Keratinocyte (primary cell): Measurements from ENCODE around the gene SCAMP2. TPM values are rescaled to one million over a fixed set of nuclear protein-coding genes. Genes with fewer than 3 reads are reported as not detected.

Source experiments
- DNase-seq: peaks from one replicate; pipeline ENCODE4 v3.0.0-alpha.2; 2011; ENCODE audit warnings: low read depth, missing footprints, low spot score
- FAIRE-seq: peaks from 2 replicates; lab custom pipeline; 2011; peaks lifted over from hg19 to GRCh38; lab: Jason Lieb, UNC
- H2AFZ ChIP-seq: 2 replicates; pipeline ENCODE4 v1.6.0; 2012; ENCODE audit warnings: low read length, control low read depth, inconsistent platforms; ENCODE audit not compliant: control insufficient read depth
- H3K27ac ChIP-seq: 2 replicates; pipeline ENCODE4 v1.5.1; 2011; ENCODE audit warnings: low read length; ENCODE audit not compliant: control insufficient read depth, insufficient read depth
- H3K27me3 ChIP-seq: 3 replicates; pipeline ENCODE4 v1.6.0; 2011; ENCODE audit warnings: low read length; ENCODE audit not compliant: control insufficient read depth, insufficient read depth; ENCODE audit errors: extremely low read depth
- H3K36me3 ChIP-seq, 2 experiments: 2 replicates in 1 of 2; 3 replicates in 1 of 2; pipeline ENCODE4 v1.5.1; 2011; ENCODE audit warnings: low read length in 2 of 2, mild to moderate bottlenecking in 1 of 2; ENCODE audit not compliant: control insufficient read depth in 2 of 2, insufficient read depth in 2 of 2; ENCODE audit errors: extremely low read depth in 1 of 2
- H3K4me1 ChIP-seq: 3 replicates; pipeline ENCODE4 v1.5.1; 2011; ENCODE audit warnings: low read length; ENCODE audit not compliant: control insufficient read depth, insufficient read depth; ENCODE audit errors: extremely low read depth
- H3K4me2 ChIP-seq: 3 replicates; pipeline ENCODE4 v1.6.0; 2011; ENCODE audit warnings: low read depth, low read length; ENCODE audit not compliant: control insufficient read depth, insufficient read depth; ENCODE audit errors: extremely low read depth
- H3K4me3 ChIP-seq, 3 experiments: fragments of 200-600 bp in 1 of 3; sonication (generic) in 1 of 3; 2 replicates in 2 of 3; 3 replicates in 1 of 3; pipeline ENCODE4 v1.5.1; 2011 to 2016; ENCODE audit warnings: low read length in 3 of 3, mild to moderate bottlenecking in 3 of 3, control low read depth in 2 of 3, inconsistent platforms in 1 of 3, low read depth in 1 of 3, mixed read lengths in 1 of 3, mixed run types in 1 of 3, moderate library complexity in 1 of 3; ENCODE audit not compliant: control insufficient read depth in 2 of 3, insufficient read depth in 2 of 3; ENCODE audit errors: extremely low read depth in 1 of 3
- H3K79me2 ChIP-seq: 2 replicates; pipeline ENCODE4 v1.6.0; 2012; ENCODE audit warnings: low read length; ENCODE audit not compliant: control insufficient read depth, insufficient read depth
- H3K9ac ChIP-seq: 3 replicates; pipeline ENCODE4 v1.6.0; 2011; ENCODE audit warnings: low read length; ENCODE audit not compliant: control insufficient read depth, insufficient read depth; ENCODE audit errors: extremely low read depth
- H3K9me1 ChIP-seq: 3 replicates; pipeline ENCODE4 v1.6.0; 2011; ENCODE audit warnings: low read length; ENCODE audit not compliant: control insufficient read depth, insufficient read depth; ENCODE audit errors: extremely low read depth
- H3K9me3 ChIP-seq: 2 replicates; pipeline ENCODE4 v1.5.1; 2012; ENCODE audit warnings: low read depth, low read length; ENCODE audit not compliant: control insufficient read depth
- H4K20me1 ChIP-seq: 3 replicates; pipeline ENCODE4 v1.6.0; 2011; ENCODE audit warnings: low read length; ENCODE audit not compliant: control insufficient read depth, insufficient read depth; ENCODE audit errors: extremely low read depth
- EZH2 ChIP-seq: IDR thresholded peaks from one replicate; pipeline ENCODE4 v1.6.1; 2012; ENCODE audit warnings: inconsistent platforms, mild to moderate bottlenecking, low read length, moderate library complexity
- dilution Hi-C: fragments of 300-500 bp; cut with MboI; formaldehyde crosslinking; loops from one replicate; pipeline ENCODE4 v1.7.0; 2020; ENCODE audit warnings: low sequenced_read_pairs; ENCODE audit not compliant: extremely low pct_ligation_motif_present
- polyA plus RNA-seq, 5 experiments: library from polyadenylated mRNA; depleted of rRNA in 3 of 5; stranded (reverse) in 3 of 5; stranded (forward) in 1 of 5; unstranded in 1 of 5; fragments of >200 nt; gene quantifications; 1 replicate in 1 of 5; 2 replicates in 3 of 5; 3 replicates in 1 of 5; pipeline versions ENCODE4 v1.2.1 to v1.2.3, GENCODE V29; 2011 to 2012; ENCODE audit warnings: missing spikeins in 2 of 5, low read depth in 1 of 5, low replicate concordance in 1 of 5
- TF ChIP-seq, protein P1 (sequence below), 3 experiments: IDR thresholded peaks in 1 of 3; conservative IDR thresholded peaks in 1 of 3; optimal IDR thresholded peaks in 1 of 3; 2 replicates in 2 of 3; 3 replicates in 1 of 3; pipeline versions ENCODE3 to v1.5.1; 2011; ENCODE audit warnings: low read length in 3 of 3, mild to moderate bottlenecking in 3 of 3, moderate library complexity in 2 of 3, control low read depth in 1 of 3, inconsistent platforms in 1 of 3; ENCODE audit not compliant: insufficient read depth in 2 of 3; ENCODE audit errors: extremely low read depth in 1 of 3

Gene SCAMP2
- polyA plus RNA-seq, 1 donor (not counting 4 experiments of a cell fraction or from before 2014, with no cell fraction given): 72.8 TPM

DNA sequence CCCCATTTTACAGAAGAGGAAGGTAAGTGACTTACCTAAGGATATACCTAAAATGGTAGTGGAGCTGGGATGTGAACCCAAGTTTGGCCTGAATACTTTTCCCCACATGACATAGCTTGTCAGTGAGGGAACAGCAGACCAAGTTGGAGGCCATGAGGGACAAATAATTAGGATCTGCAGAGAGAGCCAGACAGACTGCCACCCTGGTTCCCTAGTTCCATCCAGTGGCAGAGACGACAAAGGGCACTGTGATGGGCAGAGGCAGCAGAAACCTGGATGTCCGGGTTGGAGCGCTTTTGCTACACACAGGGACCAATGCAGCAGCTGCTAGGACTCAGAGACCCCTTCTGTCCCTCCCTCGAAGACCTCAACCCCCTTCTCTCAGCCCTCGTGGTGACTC is 45.6 kb downstream of the SCAMP2 start:
- no peak overlapping the region for H3K4me3 ChIP-seq
- DNase-seq (no peak), FAIRE-seq (no peak)
- no peak overlapping the region for H3K9ac ChIP-seq
- H3K9me3 ChIP-seq: no peaks in the 10 kb centered on the region
- no peaks in the 10 kb centered on the region for H3K79me2 ChIP-seq
- no peak overlapping the region for H3K27ac ChIP-seq
- no peak overlapping the region for H3K4me2 ChIP-seq
- TF ChIP-seq, protein P1, sequence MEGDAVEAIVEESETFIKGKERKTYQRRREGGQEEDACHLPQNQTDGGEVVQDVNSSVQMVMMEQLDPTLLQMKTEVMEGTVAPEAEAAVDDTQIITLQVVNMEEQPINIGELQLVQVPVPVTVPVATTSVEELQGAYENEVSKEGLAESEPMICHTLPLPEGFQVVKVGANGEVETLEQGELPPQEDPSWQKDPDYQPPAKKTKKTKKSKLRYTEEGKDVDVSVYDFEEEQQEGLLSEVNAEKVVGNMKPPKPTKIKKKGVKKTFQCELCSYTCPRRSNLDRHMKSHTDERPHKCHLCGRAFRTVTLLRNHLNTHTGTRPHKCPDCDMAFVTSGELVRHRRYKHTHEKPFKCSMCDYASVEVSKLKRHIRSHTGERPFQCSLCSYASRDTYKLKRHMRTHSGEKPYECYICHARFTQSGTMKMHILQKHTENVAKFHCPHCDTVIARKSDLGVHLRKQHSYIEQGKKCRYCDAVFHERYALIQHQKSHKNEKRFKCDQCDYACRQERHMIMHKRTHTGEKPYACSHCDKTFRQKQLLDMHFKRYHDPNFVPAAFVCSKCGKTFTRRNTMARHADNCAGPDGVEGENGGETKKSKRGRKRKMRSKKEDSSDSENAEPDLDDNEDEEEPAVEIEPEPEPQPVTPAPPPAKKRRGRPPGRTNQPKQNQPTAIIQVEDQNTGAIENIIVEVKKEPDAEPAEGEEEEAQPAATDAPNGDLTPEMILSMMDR (optimal IDR thresholded peaks at IDR 0.05 in 1 of 3, IDR thresholded peaks at IDR 0.05 in 1 of 3, conservative IDR thresholded peaks at IDR 0.05 in 1 of 3; ENCODE audit: extremely low read depth in 1 of 3, insufficient read depth in 2 of 3, low read length in 3 of 3): no peak
- peak; percentile 10 for TF ChIP-seq EZH2
- no peaks in the 10 kb centered on the region for H4K20me1 ChIP-seq
- H3K9me1 ChIP-seq: no peaks in the 10 kb centered on the region
- H3K36me3 ChIP-seq: no peaks in the 10 kb centered on the region
- no peaks in the 10 kb centered on the region for H3K4me1 ChIP-seq
- dilution Hi-C loops: no loop called here
- no peak overlapping the region for H2AFZ ChIP-seq
- peaks cover 47% of the 10 kb centered on the region for H3K27me3 ChIP-seq

DNA sequence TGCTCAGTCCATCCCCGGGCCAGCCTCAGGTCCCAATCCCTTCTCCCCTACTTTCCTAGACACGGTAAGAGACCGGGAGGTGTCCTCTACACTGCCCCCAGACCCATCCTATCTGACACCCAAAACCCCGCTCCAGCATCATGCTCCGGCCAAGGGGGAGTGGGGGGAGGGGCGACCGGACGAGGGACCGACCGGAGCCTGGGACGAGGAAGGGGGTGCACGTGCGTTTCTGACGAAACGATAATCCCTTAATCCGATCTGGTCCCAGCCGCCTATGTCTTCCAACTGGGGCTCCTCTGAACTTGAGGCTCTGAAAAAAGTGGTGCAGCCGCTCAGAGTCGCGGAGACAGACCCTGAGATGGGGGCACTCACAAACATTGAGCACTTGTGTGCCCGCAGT is 46.2 kb downstream of the SCAMP2 start:
- H3K4me1 ChIP-seq: no peaks in the 10 kb centered on the region
- FAIRE-seq (no peak), DNase-seq (no peak)
- no peaks in the 10 kb centered on the region for H3K9me3 ChIP-seq
- no peak overlapping the region for H3K27ac ChIP-seq
- TF ChIP-seq, protein P1 (optimal IDR thresholded peaks at IDR 0.05 in 1 of 3, IDR thresholded peaks at IDR 0.05 in 1 of 3, conservative IDR thresholded peaks at IDR 0.05 in 1 of 3; ENCODE audit: extremely low read depth in 1 of 3, insufficient read depth in 2 of 3, low read length in 3 of 3): no peak
- TF ChIP-seq EZH2: no peak
- H3K36me3 ChIP-seq: no peaks in the 10 kb centered on the region
- H4K20me1 ChIP-seq: no peaks in the 10 kb centered on the region
- no peak overlapping the region for H3K4me2 ChIP-seq
- peaks cover 47% of the 10 kb centered on the region for H3K27me3 ChIP-seq
- H3K79me2 ChIP-seq: no peaks in the 10 kb centered on the region
- no peak overlapping the region for H2AFZ ChIP-seq
- no peaks in the 10 kb centered on the region for H3K9me1 ChIP-seq
- H3K9ac ChIP-seq: no peak overlapping the region
- no peak overlapping the region for H3K4me3 ChIP-seq
- dilution Hi-C loops: no loop called here
